Stimulated activated CD4-positive, alpha-beta T cell treated with anti-CD3 and anti-CD28 coated beads, Interleukin-1b, Interleukin-23, amount 100 ng/mL, for 1 hour (primary cell): Measurements from ENCODE around the gene ARPC3.
A peak's percentile ranks its signal among the peaks of the same experiment; 100 is the strongest.
"Not testable (repeated sequence)": the region's sequence is repeated elsewhere in the genome, so short reads cannot be mapped to it uniquely, and the experiment has no call there.

Experiments
- DNase-seq, 2 donors: peaks; one replicate each; pipeline ENCODE4 v3.0.0-alpha.2; 2020; ENCODE audit warnings: low read depth in 2 of 2

The ARPC3 gene

GRCh38 chr12:110417113-110417512, 33.0 kb downstream of the ARPC3 start:
- not testable (repeated sequence) for DNase-seq

GRCh38 chr12:110410086-110410485, 40.1 kb downstream of the ARPC3 start:
- DNase-seq = not testable (repeated sequence)

GRCh38 chr12:110405126-110405662, 44.9 kb downstream of the ARPC3 start:
- not testable (repeated sequence) for DNase-seq

GRCh38 chr12:110403976-110404682, 46.0 kb downstream of the ARPC3 start:
- DNase-seq = peak; percentile 49 to 50

GRCh38 chr12:110403146-110403975, 46.8 kb downstream of the ARPC3 start, which contains the start of gene ANAPC7:
TSS of gene ANAPC7 (minus strand) at chr12:110403708. CDS start at chr12:110403627, 81 bp downstream.
- peak; percentile 62 to 66 for DNase-seq
